HL-60 (cell line): ENCODE measurements around the gene DNAAF5.

Source experiments
- DNase-seq, 2 experiments: peaks; one replicate each; pipeline ENCODE4 v3.0.0-alpha.2; 2010 to 2020; ENCODE audit warnings: low read depth in 1 of 2, low spot score in 1 of 2
- H3K27ac ChIP-seq: fragments of 250-450 bp; sonication (Bioruptor Pico); replicated peaks from 2 replicates; pipeline ENCODE4 v1.5.1; 2020; ENCODE audit warnings: mild to moderate bottlenecking, moderate library complexity
- H3K27me3 ChIP-seq: fragments of 250-450 bp; sonication (Bioruptor Pico); 2 replicates; pipeline ENCODE4 v1.5.1; 2021; ENCODE audit warnings: mild to moderate bottlenecking, moderate library complexity; ENCODE audit not compliant: insufficient read depth, poor library complexity, severe bottlenecking
- H3K4me3 ChIP-seq: replicated peaks from 2 replicates; pipeline ENCODE4 v1.5.1; 2011; ENCODE audit warnings: mild to moderate bottlenecking, control low read depth, low read length; ENCODE audit not compliant: insufficient read depth
- CTCF ChIP-seq: IDR thresholded peaks from one replicate; pipeline ENCODE4 v1.5.1; 2011; ENCODE audit warnings: low read length, control low read depth, inconsistent platforms; ENCODE audit not compliant: insufficient read depth
- GABPA ChIP-seq: IDR thresholded peaks from 2 replicates; pipeline ENCODE4 v1.6.1; 2012; ENCODE audit warnings: low read depth
- POLR2AphosphoS5 ChIP-seq: IDR thresholded peaks from 2 replicates; pipeline ENCODE4 v1.6.1; 2012; ENCODE audit warnings: low read depth
- REST ChIP-seq: IDR thresholded peaks from 2 replicates; pipeline ENCODE4 v1.6.1; 2012; ENCODE audit warnings: low read depth; ENCODE audit not compliant: insufficient replicate concordance
- SPI1 ChIP-seq: IDR thresholded peaks from 2 replicates; pipeline ENCODE4 v1.6.1; 2012; ENCODE audit warnings: low read depth, mild to moderate bottlenecking, borderline replicate concordance

Gene DNAAF5

GRCh38 chr7:823649-824048 is 97.2 kb downstream of the DNAAF5 start:
- TF ChIP-seq POLR2AphosphoS5 (no peak), GABPA (no peak), SPI1 (no peak), CTCF (no peak), REST (no peak)
- DNase-seq = no peak

GRCh38 chr7:824081-824480 is 97.6 kb downstream of the DNAAF5 start:
- no peak for DNase-seq
- Histone ChIP-seq H3K27ac (no peak overlapping the region), H3K27me3 (no peaks in the 10 kb centered on the region), H3K4me3 (no peak overlapping the region)
- no peak for TF ChIP-seq SPI1
- no peak for TF ChIP-seq CTCF
- no peak for TF ChIP-seq GABPA
- TF ChIP-seq POLR2AphosphoS5 = no peak
- TF ChIP-seq REST = no peak

More at GRCh38 chr7:823649-824048, 97.2 kb downstream of the DNAAF5 start:
- Histone ChIP-seq H3K27ac (no peak overlapping the region), H3K4me3 (no peak overlapping the region), H3K27me3 (no peaks in the 10 kb centered on the region)

GRCh38 chr7:824664-825063 is 98.2 kb downstream of the DNAAF5 start:
- no peaks in the 10 kb centered on the region for H3K27me3 ChIP-seq
- H3K27ac ChIP-seq = no peak overlapping the region
- H3K4me3 ChIP-seq = no peak overlapping the region
- TF ChIP-seq CTCF = no peak
- no peak for TF ChIP-seq POLR2AphosphoS5
- no peak for TF ChIP-seq SPI1
- TF ChIP-seq REST = no peak
- DNase-seq = no peak
